ENCODE results near the gene ZNF727. TPM values are rescaled to one million over a fixed set of nuclear protein-coding genes. Genes with fewer than 3 reads are reported as not detected.
"Not testable (repeated sequence)": the region's sequence is repeated elsewhere in the genome, so short reads cannot be mapped to it uniquely, and the experiment has no call there.

Gene ZNF727
- polyA plus RNA-seq, 1 donor (not counting 4 experiments of a cell fraction or from before 2014, with no cell fraction given) = 0.13 TPM

GRCh38 chr7:64046041-64046389, 781 bp downstream of the ZNF727 start:
- Histone ChIP-seq H3K4me2 (ENCODE audit: control insufficient read depth, extremely low read depth, insufficient read depth, low read depth, low read length) (no peak overlapping the region), H3K9me1 (ENCODE audit: control insufficient read depth, extremely low read depth, insufficient read depth, low read length) (no peaks in the 10 kb centered on the region), H3K9me3 (ENCODE audit: control insufficient read depth, low read depth, low read length) (peaks cover 2% of the 10 kb centered on the region), H3K27me3 (ENCODE audit: control insufficient read depth, extremely low read depth, insufficient read depth, low read length) (no peaks in the 10 kb centered on the region), H3K9ac (ENCODE audit: control insufficient read depth, extremely low read depth, insufficient read depth, low read length) (no peak overlapping the region), H2AFZ (ENCODE audit: control insufficient read depth, low read length) (no peak overlapping the region), H3K27ac (ENCODE audit: control insufficient read depth, insufficient read depth, low read length) (no peak overlapping the region), H4K20me1 (ENCODE audit: control insufficient read depth, extremely low read depth, insufficient read depth, low read length) (no peaks in the 10 kb centered on the region), H3K4me1 (ENCODE audit: control insufficient read depth, extremely low read depth, insufficient read depth, low read length) (no peaks in the 10 kb centered on the region), H3K79me2 (ENCODE audit: control insufficient read depth, insufficient read depth, low read length) (no peaks in the 10 kb centered on the region), H3K4me3 (ENCODE audit: control insufficient read depth in 2 of 3, extremely low read depth in 1 of 3, insufficient read depth in 2 of 3, low read depth in 1 of 3, low read length in 3 of 3) (no peak overlapping the region), H3K36me3 (ENCODE audit: control insufficient read depth in 2 of 2, extremely low read depth in 1 of 2, insufficient read depth in 2 of 2, low read length in 2 of 2) (no peaks in the 10 kb centered on the region)
- no peak for TF ChIP-seq EZH2 (IDR thresholded peaks at IDR 0.05; ENCODE audit: low read length)
- TF ChIP-seq CTCF (optimal IDR thresholded peaks at IDR 0.05 in 1 of 3, IDR thresholded peaks at IDR 0.05 in 1 of 3, conservative IDR thresholded peaks at IDR 0.05 in 1 of 3; ENCODE audit: extremely low read depth in 1 of 3, insufficient read depth in 2 of 3, low read length in 3 of 3) = no peak
- DNase-seq (ENCODE audit: low read depth, low spot score) (no peak), FAIRE-seq (no peak)
- dilution Hi-C loops (cut with MboI; ENCODE audit: extremely low pct_ligation_motif_present, low sequenced_read_pairs) = no loop called here

GRCh38 chr7:64077837-64078698, 32.8 kb downstream of the ZNF727 start:
- H3K27me3 ChIP-seq (ENCODE audit: control insufficient read depth, extremely low read depth, insufficient read depth, low read length); dilution Hi-C loops (cut with MboI; ENCODE audit: extremely low pct_ligation_motif_present, low sequenced_read_pairs); FAIRE-seq; H2AFZ ChIP-seq (ENCODE audit: control insufficient read depth, low read length); H4K20me1 ChIP-seq (ENCODE audit: control insufficient read depth, extremely low read depth, insufficient read depth, low read length); H3K4me2 ChIP-seq (ENCODE audit: control insufficient read depth, extremely low read depth, insufficient read depth, low read depth, low read length); H3K9me1 ChIP-seq (ENCODE audit: control insufficient read depth, extremely low read depth, insufficient read depth, low read length); H3K79me2 ChIP-seq (ENCODE audit: control insufficient read depth, insufficient read depth, low read length); H3K27ac ChIP-seq (ENCODE audit: control insufficient read depth, insufficient read depth, low read length); DNase-seq (ENCODE audit: low read depth, low spot score); H3K4me1 ChIP-seq (ENCODE audit: control insufficient read depth, extremely low read depth, insufficient read depth, low read length); H3K9ac ChIP-seq (ENCODE audit: control insufficient read depth, extremely low read depth, insufficient read depth, low read length); H3K4me3 ChIP-seq (ENCODE audit: control insufficient read depth in 2 of 3, extremely low read depth in 1 of 3, insufficient read depth in 2 of 3, low read depth in 1 of 3, low read length in 3 of 3); H3K36me3 ChIP-seq (ENCODE audit: control insufficient read depth in 2 of 2, extremely low read depth in 1 of 2, insufficient read depth in 2 of 2, low read length in 2 of 2): not testable (repeated sequence)
- H3K9me3 ChIP-seq (ENCODE audit: control insufficient read depth, low read depth, low read length) = peaks cover 17% of the 10 kb centered on the region

GRCh38 chr7:64078699-64078994, 33.4 kb downstream of the ZNF727 start:
- Histone ChIP-seq H3K4me2 (ENCODE audit: control insufficient read depth, extremely low read depth, insufficient read depth, low read depth, low read length) (no peak overlapping the region), H3K79me2 (ENCODE audit: control insufficient read depth, insufficient read depth, low read length) (no peaks in the 10 kb centered on the region), H3K27me3 (ENCODE audit: control insufficient read depth, extremely low read depth, insufficient read depth, low read length) (no peaks in the 10 kb centered on the region), H2AFZ (ENCODE audit: control insufficient read depth, low read length) (no peak overlapping the region), H3K27ac (ENCODE audit: control insufficient read depth, insufficient read depth, low read length) (no peak overlapping the region), H3K36me3 (ENCODE audit: control insufficient read depth in 2 of 2, extremely low read depth in 1 of 2, insufficient read depth in 2 of 2, low read length in 2 of 2) (no peaks in the 10 kb centered on the region), H4K20me1 (ENCODE audit: control insufficient read depth, extremely low read depth, insufficient read depth, low read length) (no peaks in the 10 kb centered on the region), H3K9ac (ENCODE audit: control insufficient read depth, extremely low read depth, insufficient read depth, low read length) (no peak overlapping the region), H3K9me3 (ENCODE audit: control insufficient read depth, low read depth, low read length) (peaks cover 17% of the 10 kb centered on the region), H3K4me1 (ENCODE audit: control insufficient read depth, extremely low read depth, insufficient read depth, low read length) (no peaks in the 10 kb centered on the region), H3K4me3 (ENCODE audit: control insufficient read depth in 2 of 3, extremely low read depth in 1 of 3, insufficient read depth in 2 of 3, low read depth in 1 of 3, low read length in 3 of 3) (no peak overlapping the region), H3K9me1 (ENCODE audit: control insufficient read depth, extremely low read depth, insufficient read depth, low read length) (no peaks in the 10 kb centered on the region)
- FAIRE-seq (no peak), DNase-seq (ENCODE audit: low read depth, low spot score) (no peak)
- dilution Hi-C loops (cut with MboI; ENCODE audit: extremely low pct_ligation_motif_present, low sequenced_read_pairs) = no loop called here
- no peak for TF ChIP-seq CTCF (optimal IDR thresholded peaks at IDR 0.05 in 1 of 3, IDR thresholded peaks at IDR 0.05 in 1 of 3, conservative IDR thresholded peaks at IDR 0.05 in 1 of 3; ENCODE audit: extremely low read depth in 1 of 3, insufficient read depth in 2 of 3, low read length in 3 of 3)
- TF ChIP-seq EZH2 (IDR thresholded peaks at IDR 0.05; ENCODE audit: low read length) = no peak
